Body of pancreas (tissue), 4 donors: ENCODE results near the gene PPP4R4. TPM values are rescaled to one million over a fixed set of nuclear protein-coding genes. Genes with fewer than 3 reads are reported as not detected.
"Not testable (repeated sequence)": the region's sequence is repeated elsewhere in the genome, so short reads cannot be mapped to it uniquely, and the experiment has no call there.

Experiments
- ATAC-seq: fragments of 150-250 bp; one replicate; pipeline ENCODE4 v1.9.1; 2016
- DNase-seq, 4 donors: peaks; one replicate each; pipeline ENCODE4 v3.0.0-alpha.2; 2019
- H3K27ac ChIP-seq, 4 donors: fragments of 200-600 bp; sonication (generic); 1 replicate in 3 of 4; 2 replicates in 1 of 4; pipeline versions ENCODE4 v1.5.1 to v1.6.1; 2016 to 2019; ENCODE audit warnings: mild to moderate bottlenecking in 1 of 4, mixed read lengths in 1 of 4, moderate library complexity in 1 of 4
- H3K27me3 ChIP-seq, 2 donors: fragments of 200-600 bp; sonication (generic); one replicate each; pipeline ENCODE4 v1.6.0; 2016; ENCODE audit warnings: mild to moderate bottlenecking in 1 of 2
- H3K36me3 ChIP-seq, 2 donors: fragments of 200-600 bp; sonication (generic); replicated peaks in 1 of 2; 2 replicates each; pipeline ENCODE4 v1.5.1; 2016; ENCODE audit warnings: low read depth in 2 of 2; ENCODE audit not compliant: insufficient read depth in 1 of 2
- H3K4me1 ChIP-seq: fragments of 200-600 bp; sonication (generic); one replicate; pipeline ENCODE4 v1.6.0; 2016
- H3K4me3 ChIP-seq, 2 donors: fragments of 200-600 bp; sonication (generic); 1 replicate in 1 of 2; 2 replicates in 1 of 2; pipeline ENCODE4 v1.5.1; 2016 to 2019
- H3K9me3 ChIP-seq, 3 donors: fragments of 200-600 bp; sonication (generic); 1 replicate in 2 of 3; 2 replicates in 1 of 3; pipeline ENCODE4 v1.5.1; 2016
- CTCF ChIP-seq, 7 experiments: fragments of 450-650 bp in 4 of 7; fragments of 200-600 bp in 3 of 7; sonication (generic) in 3 of 7; IDR thresholded peaks; one replicate each; pipeline ENCODE4 v1.5.1; 2016 to 2019; ENCODE audit warnings: antibody characterized with exemption in 7 of 7
- POLR2A ChIP-seq, 3 donors: fragments of 450-650 bp; IDR thresholded peaks; one replicate each; pipeline ENCODE4 v1.6.1; 2016; ENCODE audit warnings: antibody characterized with exemption in 3 of 3, mild to moderate bottlenecking in 2 of 3
- WGBS, 2 donors: methylation state at CpG; one replicate each; pipeline ENCODE4 v1.1.5; 2017; 5-methylcytosine and 5-hydroxymethylcytosine counted together
- intact Hi-C: fragments of 100-400 bp; cut with DNase I; formaldehyde crosslinking; loops from one replicate; pipeline ENCODE4 v1.15.1; 2023
- total RNA-seq, 2 donors: library from RNA; depleted of rRNA; stranded (reverse); fragments of >200 nt; gene quantifications; one replicate each; pipeline ENCODE4 v1.1.0, GENCODE V29; 2016

The PPP4R4 gene
- total RNA-seq, 2 donors from 2014 or later: 1.3 to 2.6 TPM

DNA sequence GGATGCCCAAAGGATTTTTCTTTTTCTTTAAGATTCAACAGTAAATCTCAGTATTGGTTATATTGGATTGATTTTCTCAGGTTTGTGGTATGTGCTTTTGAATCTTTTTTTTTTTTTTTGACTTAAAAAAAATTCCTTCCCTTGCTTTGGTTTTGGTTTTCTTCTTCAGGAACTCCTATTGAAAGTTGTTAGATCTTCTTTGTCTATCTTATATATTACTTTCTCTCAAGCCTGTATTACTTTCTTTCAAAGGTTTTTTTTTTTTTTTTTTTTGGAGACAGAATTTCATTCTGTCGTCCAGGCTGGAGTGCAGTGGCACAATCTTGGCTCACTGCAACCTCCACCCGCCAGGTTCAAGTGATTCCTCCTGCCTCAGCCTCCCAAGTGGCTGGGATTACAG, 21.9 kb downstream of the PPP4R4 start:
- no peak for DNase-seq

GRCh38 chr14:94203473-94204210, 29.5 kb downstream of the PPP4R4 start:
- DNase-seq: no peak
- Histone ChIP-seq H3K9me3 (no peaks in the 10 kb centered on the region), H3K36me3 (no peaks in the 10 kb centered on the region), H3K4me3 (no peak overlapping the region), H3K27ac (no peak overlapping the region), H3K4me1 (no peaks in the 10 kb centered on the region), H3K27me3 (no peaks in the 10 kb centered on the region)
- WGBS, 2 donors: 76 to 83% methylated on average over 2 of the region's 2 CpGs
- intact Hi-C loops: no loop called here
- TF ChIP-seq CTCF (IDR thresholded peaks at IDR 0.05) (no peak), POLR2A (IDR thresholded peaks at IDR 0.05) (no peak)
- ATAC-seq: no peak

More for the DNA sequence above, 21.9 kb downstream of the PPP4R4 start:
- Histone ChIP-seq H3K27ac (no peak overlapping the region), H3K36me3 (no peaks in the 10 kb centered on the region), H3K4me3 (no peak overlapping the region), H3K27me3 (no peaks in the 10 kb centered on the region), H3K4me1 (no peaks in the 10 kb centered on the region), H3K9me3 (no peaks in the 10 kb centered on the region)
- WGBS, 2 donors: 73 to 80% methylated on average over 2 of the region's 2 CpGs
- TF ChIP-seq POLR2A (IDR thresholded peaks at IDR 0.05) (no peak), CTCF (IDR thresholded peaks at IDR 0.05) (no peak)
- no peak for ATAC-seq
- intact Hi-C loops: no loop called here

- no peak overlapping the region for H3K27ac ChIP-seq
- ATAC-seq (no peak), DNase-seq (no peak)
- H3K36me3 ChIP-seq: no peaks in the 10 kb centered on the region
- no peaks in the 10 kb centered on the region for H3K9me3 ChIP-seq
- no peaks in the 10 kb centered on the region for H3K4me1 ChIP-seq
- no peaks in the 10 kb centered on the region for H3K27me3 ChIP-seq
- H3K4me3 ChIP-seq: no peak overlapping the region
- WGBS, 2 donors: 60 to 64% methylated on average over 1 of the region's 1 CpG
- intact Hi-C loops: no loop called here
- TF ChIP-seq CTCF (IDR thresholded peaks at IDR 0.05): no peak
- TF ChIP-seq POLR2A (IDR thresholded peaks at IDR 0.05): no peak
Observed at GRCh38 chr14:94213021-94213420, 38.9 kb downstream of the PPP4R4 start.

- H3K4me1 ChIP-seq: no peaks in the 10 kb centered on the region
- H3K9me3 ChIP-seq: no peaks in the 10 kb centered on the region
- TF ChIP-seq CTCF (IDR thresholded peaks at IDR 0.05) (no peak), POLR2A (IDR thresholded peaks at IDR 0.05) (no peak)
- intact Hi-C loops: no loop called here
- no peaks in the 10 kb centered on the region for H3K27me3 ChIP-seq
- H3K27ac ChIP-seq: no peak overlapping the region
- H3K36me3 ChIP-seq: no peaks in the 10 kb centered on the region
- ATAC-seq (no peak), DNase-seq (no peak)
- no peak overlapping the region for H3K4me3 ChIP-seq
- 82 to 91% methylated on average over 2 of the region's 2 CpGs for WGBS, 2 donors
Observed at GRCh38 chr14:94213741-94214140, 39.6 kb downstream of the PPP4R4 start.

DNA sequence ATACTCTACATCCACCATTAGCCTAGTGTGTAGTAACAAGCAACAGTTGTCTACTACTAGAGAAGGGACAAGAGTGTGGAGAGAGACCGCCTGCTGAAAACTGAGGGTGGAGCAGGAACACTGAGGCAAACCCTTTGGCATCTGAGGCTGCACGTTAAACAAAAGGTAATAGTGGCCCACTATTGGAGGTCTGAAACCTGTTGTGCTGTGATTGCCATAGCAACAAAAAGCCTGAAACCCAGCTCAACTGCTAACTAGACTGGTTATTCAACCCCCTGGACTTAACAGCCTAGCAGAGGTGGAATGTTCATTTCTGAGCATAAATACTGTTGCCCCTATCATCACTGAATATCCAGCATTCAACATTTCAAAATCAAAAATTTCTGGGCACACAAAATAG, 43.0 kb downstream of the PPP4R4 start:
- Histone ChIP-seq H3K4me3 (no peak overlapping the region), H3K9me3 (no peaks in the 10 kb centered on the region), H3K27me3 (no peaks in the 10 kb centered on the region), H3K36me3 (no peaks in the 10 kb centered on the region), H3K27ac (no peak overlapping the region), H3K4me1 (no peaks in the 10 kb centered on the region)
- TF ChIP-seq POLR2A (IDR thresholded peaks at IDR 0.05) (no peak), CTCF (IDR thresholded peaks at IDR 0.05) (no peak)
- WGBS, 2 donors: 60 to 70% methylated on average over 2 of the region's 2 CpGs
- no peak for ATAC-seq
- intact Hi-C loops: no loop called here
- no peak for DNase-seq

- H3K36me3 ChIP-seq, H3K4me1 ChIP-seq, DNase-seq, intact Hi-C loops, ATAC-seq, H3K9me3 ChIP-seq, H3K27me3 ChIP-seq, H3K27ac ChIP-seq, H3K4me3 ChIP-seq: not testable (repeated sequence)
- WGBS, 2 donors: 69 to 73% methylated on average over 43 to 45 of the region's 47 CpGs
Observed at GRCh38 chr14:94218198-94218886, 44.2 kb downstream of the PPP4R4 start.
